Common myeloid progenitor, CD34-positive (primary cell): ENCODE measurements around the gene CARD8.

Experiments used
- CTCF ChIA-PET: fragments of 350-600 bp; sonication (Branson Sonifier 250); formaldehyde crosslinking; loops from one replicate; lab custom pipeline; 2021; ENCODE audit warnings: antibody characterized with exemption; lab: Charles Lee
- POLR2A ChIA-PET: fragments of 350-600 bp; sonication (Branson Sonifier 250); formaldehyde crosslinking; loops from one replicate; lab custom pipeline; 2021; ENCODE audit warnings: antibody characterized with exemption; lab: Charles Lee
- DNase-seq, 3 donors: peaks; one replicate each; pipeline versions ENCODE4 v3.0.0 to v3.0.0-alpha.2; 2013
- H3K27ac ChIP-seq, 2 experiments: 1 replicate in 1 of 2; 2 replicates in 1 of 2; pipeline ENCODE4 v1.7.0; 2013; ENCODE audit warnings: inconsistent platforms in 2 of 2, low read length in 2 of 2, mild to moderate bottlenecking in 2 of 2, low read depth in 1 of 2, moderate library complexity in 1 of 2; ENCODE audit not compliant: severe bottlenecking in 2 of 2, insufficient read depth in 1 of 2, poor library complexity in 1 of 2
- H3K27me3 ChIP-seq, 5 experiments: replicated peaks in 2 of 5; 1 replicate in 3 of 5; 2 replicates in 2 of 5; pipeline versions ENCODE4 v1.6.1 to v1.7.0; 2013; ENCODE audit warnings: low read length in 4 of 5, mild to moderate bottlenecking in 2 of 5, moderate library complexity in 2 of 5, inconsistent platforms in 1 of 5; ENCODE audit not compliant: insufficient read depth in 5 of 5, control insufficient read depth in 4 of 5
- H3K36me3 ChIP-seq, 4 experiments: 1 replicate in 2 of 4; 2 replicates in 2 of 4; pipeline versions ENCODE4 v1.6.1 to v1.7.0; 2013; ENCODE audit warnings: low read length in 3 of 4, control low read depth in 1 of 4, mild to moderate bottlenecking in 1 of 4; ENCODE audit not compliant: control insufficient read depth in 4 of 4, insufficient read depth in 4 of 4
- H3K4me1 ChIP-seq, 4 experiments: 1 replicate in 3 of 4; 2 replicates in 1 of 4; pipeline versions ENCODE4 v1.6.1 to v1.7.1; 2013; ENCODE audit warnings: low read length in 3 of 4, mild to moderate bottlenecking in 3 of 4, control low read depth in 1 of 4, inconsistent platforms in 1 of 4, moderate library complexity in 1 of 4; ENCODE audit not compliant: control insufficient read depth in 4 of 4, insufficient read depth in 4 of 4; ENCODE audit errors: control extremely low read depth in 1 of 4
- H3K4me3 ChIP-seq, 7 experiments: 1 replicate in 4 of 7; 2 replicates in 3 of 7; pipeline versions ENCODE4 v1.5.1 to v1.7.0; 2013; ENCODE audit warnings: mild to moderate bottlenecking in 7 of 7, low read length in 6 of 7, moderate library complexity in 6 of 7, inconsistent platforms in 2 of 7, low read depth in 2 of 7, control low read depth in 1 of 7; ENCODE audit not compliant: insufficient read depth in 4 of 7, control insufficient read depth in 1 of 7; ENCODE audit errors: extremely low read depth in 1 of 7
- H3K9me3 ChIP-seq, 5 experiments: 1 replicate in 4 of 5; 2 replicates in 1 of 5; pipeline versions ENCODE4 v1.6.1 to v1.7.1; 2013; ENCODE audit warnings: low read length in 4 of 5, mild to moderate bottlenecking in 2 of 5, inconsistent platforms in 1 of 5, low read depth in 1 of 5, moderate library complexity in 1 of 5; ENCODE audit not compliant: control insufficient read depth in 4 of 5, insufficient read depth in 2 of 5; ENCODE audit errors: control extremely low read depth in 1 of 5
- WGBS: methylation state at CpG from one replicate; pipeline ENCODE4 v1.1.5; 2013; ENCODE audit not compliant: insufficient coverage; 5-methylcytosine and 5-hydroxymethylcytosine counted together

Gene CARD8

GRCh38 chr19:48287748-48288147 lies 32.0 kb upstream of the CARD8 start:
- POLR2A ChIA-PET: interaction anchor here (0.6 kb wide), 1 partner anchor 10 kb away, joined by 5 read pairs; no protein-coding TSS in a partner anchor
- Histone ChIP-seq H3K4me1 (peaks cover 0 to 10% (median 7%) of the 10 kb centered on the region in 4 experiments), H3K27me3 (no peaks in the 10 kb centered on the region), H3K9me3 (peaks cover 0 to 18% (median 8%) of the 10 kb centered on the region in 5 experiments), H3K27ac (no peak overlapping the region), H3K4me3 (no peak overlapping the region), H3K36me3 (peaks cover 15 to 40% (median 31%) of the 10 kb centered on the region in 4 experiments)
- CTCF ChIA-PET: interaction anchor here (0.6 to 7.8 kb wide), 2 partner anchors 21 to 46 kb away, joined by 7 to 53 read pairs; partner anchors contain the start of gene ZNF114
- 100% methylated on average over 1 of the region's 3 CpGs for WGBS
- DNase-seq: no peak

GRCh38 chr19:48284896-48285295 lies 29.2 kb upstream of the CARD8 start:
- 100% methylated on average over 4 of the region's 4 CpGs for WGBS
- ChIA-PET CTCF (no interaction called here), POLR2A (interaction anchor here (0.7 kb wide), 1 partner anchor 14 kb away, joined by 3 read pairs; no protein-coding TSS in a partner anchor)
- no peak overlapping the region for H3K27ac ChIP-seq
- peaks cover 0 to 24% (median 8%) of the 10 kb centered on the region in 5 experiments for H3K9me3 ChIP-seq
- H3K4me1 ChIP-seq: no peaks in the 10 kb centered on the region
- DNase-seq: no peak
- peaks cover 15 to 53% (median 40%) of the 10 kb centered on the region in 4 experiments for H3K36me3 ChIP-seq
- no peaks in the 10 kb centered on the region for H3K27me3 ChIP-seq
- H3K4me3 ChIP-seq: no peak overlapping the region

GRCh38 chr19:48283908-48284307 lies 28.2 kb upstream of the CARD8 start:
- CTCF ChIA-PET: no interaction called here
- 98% methylated on average over 7 of the region's 7 CpGs for WGBS

GRCh38 chr19:48279747-48280146 lies 24.0 kb upstream of the CARD8 start:
- 100% methylated on average over 8 of the region's 9 CpGs for WGBS
- Histone ChIP-seq H3K9me3 (peaks cover 0 to 13% (median 6%) of the 10 kb centered on the region in 5 experiments), H3K4me1 (no peaks in the 10 kb centered on the region), H3K27ac (no peak overlapping the region), H3K4me3 (no peak overlapping the region), H3K36me3 (peaks cover 8 to 34% (median 23%) of the 10 kb centered on the region in 4 experiments), H3K27me3 (no peaks in the 10 kb centered on the region)
- POLR2A ChIA-PET: interaction anchor here (0.7 kb wide), 1 partner anchor 67 kb away, joined by 3 read pairs; no protein-coding TSS in a partner anchor
- CTCF ChIA-PET: interaction anchor here (2.0 kb wide), 1 partner anchor 11 kb away, joined by 4 read pairs; no protein-coding TSS in a partner anchor
- DNase-seq: no peak

More at GRCh38 chr19:48283908-48284307, 28.2 kb upstream of the CARD8 start:
- Histone ChIP-seq H3K9me3 (peaks cover 0 to 24% (median 8%) of the 10 kb centered on the region in 5 experiments), H3K4me3 (no peak overlapping the region), H3K36me3 (peaks cover 15 to 57% (median 42%) of the 10 kb centered on the region in 4 experiments), H3K27ac (no peak overlapping the region), H3K4me1 (no peaks in the 10 kb centered on the region), H3K27me3 (no peaks in the 10 kb centered on the region)
- POLR2A ChIA-PET: no interaction called here
- no peak for DNase-seq

GRCh38 chr19:48274938-48275337 lies 19.2 kb upstream of the CARD8 start:
- WGBS: 74% methylated on average over 5 of the region's 6 CpGs
- Histone ChIP-seq H3K27me3 (no peaks in the 10 kb centered on the region), H3K36me3 (peaks cover 0 to 4% (median 3%) of the 10 kb centered on the region in 4 experiments), H3K9me3 (no peaks in the 10 kb centered on the region), H3K27ac (no peak overlapping the region), H3K4me1 (peaks cover 0 to 8% (median 3%) of the 10 kb centered on the region in 4 experiments), H3K4me3 (no peak overlapping the region)
- no peak for DNase-seq
- ChIA-PET CTCF (no interaction called here), POLR2A (no interaction called here)

GRCh38 chr19:48274173-48274572 lies 18.5 kb upstream of the CARD8 start:
- Histone ChIP-seq H3K4me1 (peaks cover 0 to 9% (median 3%) of the 10 kb centered on the region in 4 experiments), H3K36me3 (peaks cover 0 to 3% (median 0%) of the 10 kb centered on the region in 4 experiments), H3K4me3 (no peak overlapping the region), H3K27ac (no peak overlapping the region), H3K9me3 (no peaks in the 10 kb centered on the region), H3K27me3 (no peaks in the 10 kb centered on the region)
- no CpG with 5 or more reads among the region's 3 CpGs for WGBS
- POLR2A ChIA-PET: no interaction called here
- no peak for DNase-seq
- CTCF ChIA-PET: interaction anchor here (1.3 kb wide), 1 partner anchor 16 kb away, joined by 3 read pairs; no protein-coding TSS in a partner anchor

- Histone ChIP-seq H3K9me3 (no peaks in the 10 kb centered on the region), H3K4me3 (peak overlapping the region; percentile 37 to 92 (median 78)), H3K36me3 (no peaks in the 10 kb centered on the region), H3K27me3 (no peaks in the 10 kb centered on the region), H3K27ac (peak overlapping the region in 1 of 2 experiments; percentile 39), H3K4me1 (peaks cover 0 to 9% (median 3%) of the 10 kb centered on the region in 4 experiments)
- CTCF ChIA-PET: interaction anchor here (0.7 to 2.2 kb wide), 5 partner anchors 18 to 324 kb away, joined by 3 to 10 read pairs (median 7); no protein-coding TSS in a partner anchor
- peak; percentile 44 to 71 (median 59) for DNase-seq
- POLR2A ChIA-PET: no interaction called here
- WGBS: 0% methylated on average over 24 of the region's 40 CpGs
These were observed 15.9 kb upstream of the CARD8 start for GRCh38 chr19:48271531-48272151.
